WTC11 (cell line): ENCODE measurements around the gene ATM.
"Not testable (repeated sequence)": the region's sequence is repeated elsewhere in the genome, so short reads cannot be mapped to it uniquely, and the experiment has no call there.

ENCODE experiments used
- E2F4 ChIP-seq: sonication (generic); formaldehyde crosslinking; IDR thresholded peaks from 2 replicates; pipeline ENCODE4 v1.8.1; 2022; ENCODE audit warnings: low read depth, mild to moderate bottlenecking, moderate library complexity, missing genetic modification reagents, borderline replicate concordance
- GABPB1 ChIP-seq: sonication (generic); formaldehyde crosslinking; IDR thresholded peaks from 2 replicates; pipeline ENCODE4 v1.8.1; 2023; ENCODE audit warnings: mild to moderate bottlenecking, missing genetic modification reagents
- TF ChIP-seq, protein P1 (sequence below): fragments of 200-600 bp; IDR thresholded peaks from 2 replicates; pipeline ENCODE4 v1.8.0; 2022; ENCODE audit warnings: antibody characterized with exemption
- TF ChIP-seq, protein P2 (sequence below): sonication (generic); formaldehyde crosslinking; IDR thresholded peaks from 2 replicates; pipeline ENCODE4 v1.8.1; 2022; ENCODE audit warnings: low read depth, missing genetic modification reagents, borderline replicate concordance

DNA sequence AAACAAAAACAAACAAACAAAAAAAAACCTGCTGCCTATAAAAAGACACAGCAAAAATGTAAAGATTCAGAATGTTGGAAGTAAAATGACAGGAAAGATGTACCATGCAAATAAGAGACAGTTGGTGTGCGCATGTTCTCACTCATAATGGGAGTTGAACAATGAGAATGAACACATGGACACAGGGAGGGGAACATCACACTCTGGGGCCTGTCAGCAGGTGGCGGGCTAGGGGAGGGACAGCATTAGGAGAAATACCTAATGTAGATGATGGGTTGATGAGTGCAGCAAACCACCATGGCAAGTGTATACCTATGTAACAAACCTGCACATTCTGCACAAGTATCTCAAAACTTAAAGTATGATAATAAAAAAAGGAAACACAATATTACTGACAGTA lies 194.7 kb downstream of the ATM start:
- TF ChIP-seq, protein P1, sequence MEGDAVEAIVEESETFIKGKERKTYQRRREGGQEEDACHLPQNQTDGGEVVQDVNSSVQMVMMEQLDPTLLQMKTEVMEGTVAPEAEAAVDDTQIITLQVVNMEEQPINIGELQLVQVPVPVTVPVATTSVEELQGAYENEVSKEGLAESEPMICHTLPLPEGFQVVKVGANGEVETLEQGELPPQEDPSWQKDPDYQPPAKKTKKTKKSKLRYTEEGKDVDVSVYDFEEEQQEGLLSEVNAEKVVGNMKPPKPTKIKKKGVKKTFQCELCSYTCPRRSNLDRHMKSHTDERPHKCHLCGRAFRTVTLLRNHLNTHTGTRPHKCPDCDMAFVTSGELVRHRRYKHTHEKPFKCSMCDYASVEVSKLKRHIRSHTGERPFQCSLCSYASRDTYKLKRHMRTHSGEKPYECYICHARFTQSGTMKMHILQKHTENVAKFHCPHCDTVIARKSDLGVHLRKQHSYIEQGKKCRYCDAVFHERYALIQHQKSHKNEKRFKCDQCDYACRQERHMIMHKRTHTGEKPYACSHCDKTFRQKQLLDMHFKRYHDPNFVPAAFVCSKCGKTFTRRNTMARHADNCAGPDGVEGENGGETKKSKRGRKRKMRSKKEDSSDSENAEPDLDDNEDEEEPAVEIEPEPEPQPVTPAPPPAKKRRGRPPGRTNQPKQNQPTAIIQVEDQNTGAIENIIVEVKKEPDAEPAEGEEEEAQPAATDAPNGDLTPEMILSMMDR: not testable (repeated sequence)
- TF ChIP-seq, protein P2, sequence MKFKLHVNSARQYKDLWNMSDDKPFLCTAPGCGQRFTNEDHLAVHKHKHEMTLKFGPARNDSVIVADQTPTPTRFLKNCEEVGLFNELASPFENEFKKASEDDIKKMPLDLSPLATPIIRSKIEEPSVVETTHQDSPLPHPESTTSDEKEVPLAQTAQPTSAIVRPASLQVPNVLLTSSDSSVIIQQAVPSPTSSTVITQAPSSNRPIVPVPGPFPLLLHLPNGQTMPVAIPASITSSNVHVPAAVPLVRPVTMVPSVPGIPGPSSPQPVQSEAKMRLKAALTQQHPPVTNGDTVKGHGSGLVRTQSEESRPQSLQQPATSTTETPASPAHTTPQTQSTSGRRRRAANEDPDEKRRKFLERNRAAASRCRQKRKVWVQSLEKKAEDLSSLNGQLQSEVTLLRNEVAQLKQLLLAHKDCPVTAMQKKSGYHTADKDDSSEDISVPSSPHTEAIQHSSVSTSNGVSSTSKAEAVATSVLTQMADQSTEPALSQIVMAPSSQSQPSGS (CRISPR knock-in tag): not testable (repeated sequence)
- not testable (repeated sequence) for TF ChIP-seq GABPB1, E2F4 (CRISPR knock-in tag)
